A549 (cell line): ENCODE measurements around the gene EMX1.

Experiments
- JUN ChIP-seq, 2 experiments: fragments of >200 bp; sonication (Bioruptor Twin); formaldehyde crosslinking; IDR thresholded peaks; 2 replicates in 1 of 2; 3 replicates in 1 of 2; pipeline ENCODE4 v1.6.1; 2016 to 2017
- MAFK ChIP-seq: fragments of 450-650 bp; IDR thresholded peaks from 2 replicates; pipeline ENCODE4 v1.6.1; 2014; ENCODE audit not compliant: partially characterized antibody
- POLR2A ChIP-seq: IDR thresholded peaks from 2 replicates; pipeline ENCODE4 v1.6.1; 2012; ENCODE audit warnings: mild to moderate bottlenecking, low read length
- RARB ChIP-seq: fragments of 250-450 bp; sonication (Bioruptor Pico); IDR thresholded peaks from 2 replicates; pipeline ENCODE4 v1.8.0; 2021; ENCODE audit warnings: mild to moderate bottlenecking, moderate library complexity
- ZFP36 ChIP-seq: fragments of 450-650 bp; IDR thresholded peaks from 2 replicates; pipeline ENCODE4 v1.6.1; 2014; ENCODE audit warnings: borderline replicate concordance; ENCODE audit not compliant: partially characterized antibody
- TF ChIP-seq, protein P1 (sequence below): fragments of >200 bp; sonication (Bioruptor Twin); formaldehyde crosslinking; IDR thresholded peaks from 3 replicates; pipeline ENCODE4 v1.5.1; 2016
- TF ChIP-seq, protein P2 (sequence below): fragments of 200-600 bp; sonication (generic); IDR thresholded peaks from 2 replicates; pipeline ENCODE4 v1.6.1; 2016; ENCODE audit warnings: antibody characterized with exemption, mild to moderate bottlenecking, moderate library complexity

DNA sequence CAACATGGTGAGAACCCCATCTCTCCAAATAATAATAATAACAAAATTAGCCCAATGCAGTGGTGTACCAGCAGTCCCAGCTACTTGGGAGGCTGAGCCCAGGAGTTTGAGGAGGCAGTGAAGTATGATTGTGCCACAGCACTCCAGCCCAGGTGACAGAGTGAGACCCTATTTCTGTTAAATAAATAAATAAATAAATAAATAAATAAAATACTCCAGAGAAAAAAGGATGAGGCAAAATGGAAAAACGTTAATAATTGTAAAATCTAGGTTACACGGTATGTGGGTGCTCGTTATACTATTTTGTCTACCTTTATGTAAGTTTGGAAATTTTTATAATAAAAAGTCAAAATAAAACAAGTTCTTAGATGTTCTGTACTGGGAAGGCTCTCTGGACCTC lies 8.6 kb upstream of the EMX1 start:
- TF ChIP-seq, protein P1, sequence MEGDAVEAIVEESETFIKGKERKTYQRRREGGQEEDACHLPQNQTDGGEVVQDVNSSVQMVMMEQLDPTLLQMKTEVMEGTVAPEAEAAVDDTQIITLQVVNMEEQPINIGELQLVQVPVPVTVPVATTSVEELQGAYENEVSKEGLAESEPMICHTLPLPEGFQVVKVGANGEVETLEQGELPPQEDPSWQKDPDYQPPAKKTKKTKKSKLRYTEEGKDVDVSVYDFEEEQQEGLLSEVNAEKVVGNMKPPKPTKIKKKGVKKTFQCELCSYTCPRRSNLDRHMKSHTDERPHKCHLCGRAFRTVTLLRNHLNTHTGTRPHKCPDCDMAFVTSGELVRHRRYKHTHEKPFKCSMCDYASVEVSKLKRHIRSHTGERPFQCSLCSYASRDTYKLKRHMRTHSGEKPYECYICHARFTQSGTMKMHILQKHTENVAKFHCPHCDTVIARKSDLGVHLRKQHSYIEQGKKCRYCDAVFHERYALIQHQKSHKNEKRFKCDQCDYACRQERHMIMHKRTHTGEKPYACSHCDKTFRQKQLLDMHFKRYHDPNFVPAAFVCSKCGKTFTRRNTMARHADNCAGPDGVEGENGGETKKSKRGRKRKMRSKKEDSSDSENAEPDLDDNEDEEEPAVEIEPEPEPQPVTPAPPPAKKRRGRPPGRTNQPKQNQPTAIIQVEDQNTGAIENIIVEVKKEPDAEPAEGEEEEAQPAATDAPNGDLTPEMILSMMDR, result no peak
- no peak for TF ChIP-seq POLR2A
- TF ChIP-seq ZFP36, result no peak
- no peak for TF ChIP-seq RARB (CRISPR knock-in tag)
- no peak for TF ChIP-seq MAFK
- TF ChIP-seq, protein P2, sequence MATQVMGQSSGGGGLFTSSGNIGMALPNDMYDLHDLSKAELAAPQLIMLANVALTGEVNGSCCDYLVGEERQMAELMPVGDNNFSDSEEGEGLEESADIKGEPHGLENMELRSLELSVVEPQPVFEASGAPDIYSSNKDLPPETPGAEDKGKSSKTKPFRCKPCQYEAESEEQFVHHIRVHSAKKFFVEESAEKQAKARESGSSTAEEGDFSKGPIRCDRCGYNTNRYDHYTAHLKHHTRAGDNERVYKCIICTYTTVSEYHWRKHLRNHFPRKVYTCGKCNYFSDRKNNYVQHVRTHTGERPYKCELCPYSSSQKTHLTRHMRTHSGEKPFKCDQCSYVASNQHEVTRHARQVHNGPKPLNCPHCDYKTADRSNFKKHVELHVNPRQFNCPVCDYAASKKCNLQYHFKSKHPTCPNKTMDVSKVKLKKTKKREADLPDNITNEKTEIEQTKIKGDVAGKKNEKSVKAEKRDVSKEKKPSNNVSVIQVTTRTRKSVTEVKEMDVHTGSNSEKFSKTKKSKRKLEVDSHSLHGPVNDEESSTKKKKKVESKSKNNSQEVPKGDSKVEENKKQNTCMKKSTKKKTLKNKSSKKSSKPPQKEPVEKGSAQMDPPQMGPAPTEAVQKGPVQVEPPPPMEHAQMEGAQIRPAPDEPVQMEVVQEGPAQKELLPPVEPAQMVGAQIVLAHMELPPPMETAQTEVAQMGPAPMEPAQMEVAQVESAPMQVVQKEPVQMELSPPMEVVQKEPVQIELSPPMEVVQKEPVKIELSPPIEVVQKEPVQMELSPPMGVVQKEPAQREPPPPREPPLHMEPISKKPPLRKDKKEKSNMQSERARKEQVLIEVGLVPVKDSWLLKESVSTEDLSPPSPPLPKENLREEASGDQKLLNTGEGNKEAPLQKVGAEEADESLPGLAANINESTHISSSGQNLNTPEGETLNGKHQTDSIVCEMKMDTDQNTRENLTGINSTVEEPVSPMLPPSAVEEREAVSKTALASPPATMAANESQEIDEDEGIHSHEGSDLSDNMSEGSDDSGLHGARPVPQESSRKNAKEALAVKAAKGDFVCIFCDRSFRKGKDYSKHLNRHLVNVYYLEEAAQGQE, result no peak
- TF ChIP-seq JUN (IDR thresholded peaks at IDR 0.05), result no peak
